ENCODE results near the gene PITPNM3. TPM values are rescaled to one million over a fixed set of nuclear protein-coding genes. Genes with fewer than 3 reads are reported as not detected.

The PITPNM3 gene
- total RNA-seq, 5 donors from 2014 or later (not counting 1 experiment from before 2014, with no cell fraction given) = 0.20 to 0.98 (median 0.61) TPM

DNA sequence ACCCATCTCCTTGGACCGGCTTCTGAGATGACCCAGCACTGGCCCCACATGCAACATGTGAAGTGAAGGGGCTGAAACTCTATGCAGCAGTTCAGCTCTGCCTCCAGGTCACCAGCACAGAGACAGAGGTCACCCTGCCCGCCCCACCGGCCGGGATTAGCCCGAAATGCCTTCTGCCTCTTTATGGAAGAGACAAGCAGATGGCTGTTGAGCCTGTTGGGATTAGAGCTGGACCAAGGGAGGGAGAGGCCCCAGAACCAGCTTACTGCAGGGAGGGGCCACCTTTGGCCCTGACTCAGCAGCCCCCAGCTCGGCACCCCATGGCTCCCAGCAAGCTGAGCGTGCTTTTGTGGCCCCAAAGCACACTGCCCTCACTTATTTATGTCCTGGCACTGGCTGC, 127.1 kb downstream of the PITPNM3 start:
- H3K9me3 ChIP-seq = no peaks in the 10 kb centered on the region
- WGBS (ENCODE audit: insufficient coverage) = 95% methylated on average over 7 of the region's 7 CpGs
- DNase-seq = no peak
- Mint-ChIP-seq H3K27ac (no peak overlapping the region), H3K4me3 (no peak overlapping the region), H3K4me1 (peaks cover 16 to 18% (median 17%) of the 10 kb centered on the region in 3 donors), H3K27me3 (no peaks in the 10 kb centered on the region), H3K9me3 (peaks cover 4 to 12% (median 11%) of the 10 kb centered on the region in 3 donors), H3K36me3 (peaks cover 3% of the 10 kb centered on the region)
- ChIA-PET CTCF (interaction anchor here in 1 of 2 donors (0.5 kb wide), 1 partner anchor 839 kb away, joined by 3 read pairs; no protein-coding TSS in a partner anchor), POLR2A (no interaction called here)
- no peak overlapping the region for H3K4me3 ChIP-seq (ENCODE audit: control insufficient read depth in 1 of 2, extremely low read depth in 1 of 2, low read length in 1 of 2)
- peaks cover 7 to 25% of the 10 kb centered on the region in 2 experiments for H3K4me1 ChIP-seq (ENCODE audit: control insufficient read depth in 1 of 2, extremely low read depth in 1 of 2, insufficient read depth in 2 of 2, low read length in 2 of 2)
- ATAC-seq (replicated peaks in 1 of 4) = no peak
- H3K27me3 ChIP-seq (replicated peaks in 1 of 2; ENCODE audit: control insufficient read depth in 2 of 2, extremely low read depth in 1 of 2, insufficient read depth in 2 of 2, low read length in 1 of 2) = peaks cover 2 to 17% of the 10 kb centered on the region in 2 experiments
- no peaks in the 10 kb centered on the region for H3K36me3 ChIP-seq (ENCODE audit: control insufficient read depth in 2 of 2, extremely low read depth in 1 of 2, insufficient read depth in 1 of 2, low read length in 1 of 2)
- H3K27ac ChIP-seq (ENCODE audit: low read length) = no peak overlapping the region

DNA sequence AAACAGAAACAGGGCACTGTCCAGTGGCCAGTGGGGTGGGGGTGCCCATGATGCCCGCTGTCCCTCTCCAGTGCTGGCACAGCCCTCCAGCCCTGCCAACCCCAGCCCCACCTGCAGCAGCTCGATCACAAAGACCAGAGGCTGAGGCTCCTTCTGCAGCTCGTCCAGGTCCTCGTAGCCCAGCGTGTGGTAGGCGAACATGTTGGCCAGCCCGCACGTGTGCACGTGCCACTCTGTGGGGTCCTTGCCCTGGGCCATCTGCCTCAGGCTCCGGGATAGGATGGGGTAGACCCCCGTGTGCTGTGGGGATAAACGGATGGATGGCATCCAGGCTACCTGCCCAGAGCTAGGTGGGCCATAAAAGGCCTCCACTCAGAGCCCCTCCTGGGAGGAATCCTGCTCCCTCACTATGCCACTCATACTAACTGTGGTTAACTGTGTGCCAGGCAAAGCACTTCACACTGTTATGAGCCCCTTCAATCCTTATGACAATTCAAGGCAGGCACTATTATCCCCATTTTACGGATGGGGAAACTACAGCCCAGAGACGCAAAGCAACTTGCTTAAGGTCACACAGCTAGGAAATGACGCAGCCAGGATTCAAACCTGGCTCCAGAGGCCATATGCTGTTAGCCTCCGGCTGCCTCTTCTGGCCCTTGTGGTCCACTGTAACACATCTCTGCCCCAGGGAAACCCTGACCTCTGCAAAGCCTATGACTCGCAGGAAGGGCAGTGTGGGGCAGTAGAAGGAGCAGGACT, 128.0 kb downstream of the PITPNM3 start:
- CTCF ChIA-PET = interaction anchor here in 1 of 2 donors (0.7 kb wide), 1 partner anchor 1392 kb away, joined by 4 read pairs; no protein-coding TSS in a partner anchor
- no peak for DNase-seq
- 89% methylated on average over 16 of the region's 17 CpGs for WGBS (ENCODE audit: insufficient coverage)

DNA sequence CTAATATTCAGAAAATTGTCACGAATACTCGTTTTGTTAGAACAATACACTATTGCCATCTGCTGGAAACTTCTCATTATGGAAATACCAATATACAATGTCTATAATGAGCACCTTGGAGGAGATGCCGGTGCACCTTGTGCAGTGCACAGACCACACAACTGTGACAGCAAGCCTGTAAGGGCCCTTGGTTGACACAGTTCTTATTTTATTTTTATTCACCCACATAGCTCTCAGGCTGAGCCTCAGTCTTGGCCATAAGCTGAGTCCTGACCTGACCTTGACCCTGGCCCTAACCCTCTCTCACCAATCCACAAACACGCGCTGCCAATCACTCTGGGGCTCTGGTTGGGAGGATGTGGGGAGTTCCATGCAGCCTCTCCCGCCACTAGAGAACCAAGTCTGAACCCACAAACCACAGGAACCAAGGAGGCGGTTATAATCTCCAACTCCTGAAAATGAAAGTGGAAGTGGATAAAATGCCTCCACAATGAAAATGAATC, 129.0 kb downstream of the PITPNM3 start:
- peaks cover 7 to 25% of the 10 kb centered on the region in 2 experiments for H3K4me1 ChIP-seq (ENCODE audit: control insufficient read depth in 1 of 2, extremely low read depth in 1 of 2, insufficient read depth in 2 of 2, low read length in 2 of 2)
- H3K4me3 ChIP-seq (ENCODE audit: control insufficient read depth in 1 of 2, extremely low read depth in 1 of 2, low read length in 1 of 2) = no peak overlapping the region
- DNase-seq (peak in 24 of 35 experiments; percentile 7 to 63 (median 24)), ATAC-seq (replicated peaks in 1 of 4) (peak; percentile 50 to 93 (median 71))
- H3K36me3 ChIP-seq (ENCODE audit: control insufficient read depth in 2 of 2, extremely low read depth in 1 of 2, insufficient read depth in 1 of 2, low read length in 1 of 2) = no peaks in the 10 kb centered on the region
- peaks cover 3% of the 10 kb centered on the region for H3K36me3 Mint-ChIP-seq
- no peak overlapping the region for H3K27ac ChIP-seq (ENCODE audit: low read length)
- ChIA-PET POLR2A (no interaction called here), CTCF (interaction anchor here in 1 of 2 donors (0.6 to 0.7 kb wide), 2 partner anchors 838 to 1391 kb away, joined by 3 to 4 read pairs; no protein-coding TSS in a partner anchor)
- peaks cover 16 to 18% (median 17%) of the 10 kb centered on the region in 3 donors for H3K4me1 Mint-ChIP-seq
- peaks cover 4 to 12% (median 11%) of the 10 kb centered on the region in 3 donors for H3K9me3 Mint-ChIP-seq
- peaks cover 0 to 4% of the 10 kb centered on the region in 2 donors for H3K27me3 Mint-ChIP-seq
- peaks cover 2 to 30% of the 10 kb centered on the region in 2 experiments for H3K27me3 ChIP-seq (replicated peaks in 1 of 2; ENCODE audit: control insufficient read depth in 2 of 2, extremely low read depth in 1 of 2, insufficient read depth in 2 of 2, low read length in 1 of 2)
- H3K27ac Mint-ChIP-seq = peak overlapping the region; percentile 66 to 71
- WGBS (ENCODE audit: insufficient coverage) = 43% methylated on average over 2 of the region's 7 CpGs
- no peaks in the 10 kb centered on the region for H3K9me3 ChIP-seq
- H3K4me3 Mint-ChIP-seq = peak overlapping the region in 2 of 3 donors; percentile 21 to 58

More for the DNA sequence above, 128.0 kb downstream of the PITPNM3 start:
- Mint-ChIP-seq H3K36me3 (peaks cover 3% of the 10 kb centered on the region), H3K27me3 (no peaks in the 10 kb centered on the region), H3K9me3 (peaks cover 4 to 12% (median 11%) of the 10 kb centered on the region in 3 donors), H3K4me1 (peaks cover 16 to 18% (median 17%) of the 10 kb centered on the region in 3 donors), H3K27ac (no peak overlapping the region), H3K4me3 (peak overlapping the region in 2 of 3 donors; percentile 6 to 58)
- Histone ChIP-seq H3K27ac (ENCODE audit: low read length) (no peak overlapping the region), H3K36me3 (ENCODE audit: control insufficient read depth in 2 of 2, extremely low read depth in 1 of 2, insufficient read depth in 1 of 2, low read length in 1 of 2) (no peaks in the 10 kb centered on the region), H3K4me1 (ENCODE audit: control insufficient read depth in 1 of 2, extremely low read depth in 1 of 2, insufficient read depth in 2 of 2, low read length in 2 of 2) (peaks cover 7 to 25% of the 10 kb centered on the region in 2 experiments), H3K4me3 (ENCODE audit: control insufficient read depth in 1 of 2, extremely low read depth in 1 of 2, low read length in 1 of 2) (no peak overlapping the region), H3K9me3 (no peaks in the 10 kb centered on the region), H3K27me3 (replicated peaks in 1 of 2; ENCODE audit: control insufficient read depth in 2 of 2, extremely low read depth in 1 of 2, insufficient read depth in 2 of 2, low read length in 1 of 2) (peaks cover 2 to 23% of the 10 kb centered on the region in 2 experiments)
- ATAC-seq (replicated peaks in 1 of 4) = no peak
- POLR2A ChIA-PET = no interaction called here

DNA sequence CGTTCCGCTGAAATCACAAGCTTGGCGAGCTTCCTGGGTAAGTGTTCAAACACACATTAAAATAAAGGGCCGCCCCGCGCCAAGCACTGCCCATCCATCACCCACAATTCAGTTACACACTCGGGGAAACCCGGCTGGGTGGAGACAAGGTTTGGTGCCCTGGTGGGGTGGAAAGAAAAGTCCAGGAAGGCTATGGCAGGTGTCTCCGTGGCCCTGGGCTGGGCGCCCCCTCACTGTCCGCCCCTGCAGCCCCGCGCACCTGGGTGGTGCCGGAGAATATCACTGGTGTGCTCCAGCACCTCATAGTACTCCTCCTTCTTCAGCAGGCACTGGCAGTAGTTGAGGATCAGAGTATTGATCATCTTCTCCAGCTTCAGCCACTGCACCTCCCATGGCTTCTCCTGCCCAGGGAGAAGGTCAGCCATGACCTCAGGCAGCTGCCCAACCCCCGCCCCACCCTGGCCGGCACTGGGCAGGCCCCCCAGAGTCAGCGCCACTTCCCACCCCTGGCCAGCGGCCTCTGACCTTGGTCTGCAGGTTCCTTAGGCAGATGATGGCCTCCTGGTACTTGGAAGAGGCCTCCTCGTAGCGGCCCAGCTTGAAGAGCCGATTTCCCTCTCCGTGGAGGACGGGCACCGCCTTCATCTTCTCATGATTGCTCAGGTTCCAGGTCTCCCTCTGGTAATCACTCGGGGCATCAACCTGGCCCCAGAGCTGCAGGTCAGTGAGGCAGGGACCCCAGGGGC, 129.8 kb downstream of the PITPNM3 start:
- Mint-ChIP-seq H3K36me3 (peaks cover 3% of the 10 kb centered on the region), H3K9me3 (peaks cover 4 to 11% (median 9%) of the 10 kb centered on the region in 3 donors), H3K27me3 (peaks cover 4 to 6% of the 10 kb centered on the region in 2 donors), H3K4me3 (no peak overlapping the region), H3K27ac (no peak overlapping the region), H3K4me1 (peaks cover 16 to 21% (median 17%) of the 10 kb centered on the region in 3 donors)
- ChIA-PET POLR2A (no interaction called here), CTCF (interaction anchor here in 1 of 2 donors (1.1 kb wide), 1 partner anchor 12 kb away, joined by 3 read pairs; no protein-coding TSS in a partner anchor)
- Histone ChIP-seq H3K4me3 (ENCODE audit: control insufficient read depth in 1 of 2, extremely low read depth in 1 of 2, low read length in 1 of 2) (no peak overlapping the region), H3K9me3 (no peaks in the 10 kb centered on the region), H3K27me3 (replicated peaks in 1 of 2; ENCODE audit: control insufficient read depth in 2 of 2, extremely low read depth in 1 of 2, insufficient read depth in 2 of 2, low read length in 1 of 2) (peaks cover 2 to 38% of the 10 kb centered on the region in 2 experiments), H3K27ac (ENCODE audit: low read length) (no peak overlapping the region), H3K4me1 (ENCODE audit: control insufficient read depth in 1 of 2, extremely low read depth in 1 of 2, insufficient read depth in 2 of 2, low read length in 2 of 2) (peaks cover 7 to 31% of the 10 kb centered on the region in 2 experiments), H3K36me3 (ENCODE audit: control insufficient read depth in 2 of 2, extremely low read depth in 1 of 2, insufficient read depth in 1 of 2, low read length in 1 of 2) (no peaks in the 10 kb centered on the region)
- DNase-seq = no peak
- ATAC-seq (replicated peaks in 1 of 4) = no peak
- WGBS (ENCODE audit: insufficient coverage) = 95% methylated on average over 10 of the region's 25 CpGs

DNA sequence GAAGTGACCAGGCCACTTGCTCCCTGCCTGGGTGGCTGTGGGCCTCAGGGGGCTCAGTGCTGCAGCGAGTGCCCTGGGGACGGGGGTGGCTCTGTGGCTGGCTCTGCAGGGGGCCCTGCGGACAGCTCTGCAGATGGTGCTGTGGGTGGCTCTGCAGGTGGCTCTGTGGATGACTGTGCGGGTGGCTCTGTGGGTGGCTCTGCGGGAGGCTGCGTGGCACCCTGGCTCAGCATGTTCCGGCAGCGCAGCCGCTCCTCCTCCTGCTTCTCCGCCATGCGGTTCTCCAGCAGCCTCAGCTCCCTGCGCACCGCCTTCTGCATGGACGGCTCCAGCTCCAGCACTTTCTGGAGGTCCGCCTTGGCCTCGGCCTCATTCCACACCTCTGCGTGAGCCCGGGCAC, 130.9 kb downstream of the PITPNM3 start:
- Mint-ChIP-seq H3K4me1 (peaks cover 16 to 21% (median 17%) of the 10 kb centered on the region in 3 donors), H3K36me3 (no peaks in the 10 kb centered on the region), H3K27ac (no peak overlapping the region), H3K27me3 (peaks cover 6 to 13% of the 10 kb centered on the region in 2 donors), H3K4me3 (no peak overlapping the region), H3K9me3 (peaks cover 3 to 4% (median 4%) of the 10 kb centered on the region in 3 donors)
- H3K27ac ChIP-seq (ENCODE audit: low read length) = no peak overlapping the region
- POLR2A ChIA-PET = interaction anchor here in 1 of 2 donors (0.7 kb wide), 1 partner anchor 88 kb away, joined by 6 read pairs; no protein-coding TSS in a partner anchor
- CTCF ChIA-PET = interaction anchor here in 1 of 2 donors (1.1 kb wide), 1 partner anchor 13 kb away, joined by 3 read pairs; no protein-coding TSS in a partner anchor
- no peak for DNase-seq
- no peaks in the 10 kb centered on the region for H3K36me3 ChIP-seq (ENCODE audit: control insufficient read depth in 2 of 2, extremely low read depth in 1 of 2, insufficient read depth in 1 of 2, low read length in 1 of 2)
- H3K4me3 ChIP-seq (ENCODE audit: control insufficient read depth in 1 of 2, extremely low read depth in 1 of 2, low read length in 1 of 2) = no peak overlapping the region
- H3K4me1 ChIP-seq (ENCODE audit: control insufficient read depth in 1 of 2, extremely low read depth in 1 of 2, insufficient read depth in 2 of 2, low read length in 2 of 2) = peaks cover 7 to 31% of the 10 kb centered on the region in 2 experiments
- 92% methylated on average over 12 of the region's 18 CpGs for WGBS (ENCODE audit: insufficient coverage)
- peaks cover 0 to 47% of the 10 kb centered on the region in 2 experiments for H3K27me3 ChIP-seq (replicated peaks in 1 of 2; ENCODE audit: control insufficient read depth in 2 of 2, extremely low read depth in 1 of 2, insufficient read depth in 2 of 2, low read length in 1 of 2)
- ATAC-seq (replicated peaks in 1 of 4) = no peak
- no peaks in the 10 kb centered on the region for H3K9me3 ChIP-seq

DNA sequence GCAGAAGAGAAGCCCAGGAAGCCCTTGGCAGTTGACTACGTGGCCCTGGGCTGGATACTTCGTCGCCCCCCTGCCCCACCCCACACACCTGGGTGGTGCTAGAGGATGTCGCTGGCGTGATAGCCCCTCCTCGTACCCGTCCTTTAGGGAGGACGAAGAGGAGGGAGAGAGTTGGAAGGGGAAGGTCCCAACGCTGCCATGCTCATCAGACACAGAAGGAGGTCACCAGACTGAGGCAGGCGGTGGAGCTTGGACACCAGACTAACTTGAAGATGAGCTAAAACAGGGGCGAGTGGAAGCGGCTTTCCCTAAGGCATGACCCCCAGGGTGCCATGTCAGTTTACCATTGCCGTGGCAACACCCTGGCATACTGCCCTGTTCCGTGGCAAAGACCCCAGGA, 132.4 kb downstream of the PITPNM3 start:
- ATAC-seq (replicated peaks in 1 of 4) (no peak), DNase-seq (no peak)
- no peak overlapping the region for H3K27ac Mint-ChIP-seq
- H3K4me1 Mint-ChIP-seq = peaks cover 16 to 24% (median 17%) of the 10 kb centered on the region in 3 donors
- H3K9me3 Mint-ChIP-seq = no peaks in the 10 kb centered on the region
- Histone ChIP-seq H3K4me1 (ENCODE audit: control insufficient read depth in 1 of 2, extremely low read depth in 1 of 2, insufficient read depth in 2 of 2, low read length in 2 of 2) (peaks cover 7 to 31% of the 10 kb centered on the region in 2 experiments), H3K9me3 (no peaks in the 10 kb centered on the region), H3K27me3 (replicated peaks in 1 of 2; ENCODE audit: control insufficient read depth in 2 of 2, extremely low read depth in 1 of 2, insufficient read depth in 2 of 2, low read length in 1 of 2) (peaks cover 0 to 53% of the 10 kb centered on the region in 2 experiments), H3K36me3 (ENCODE audit: control insufficient read depth in 2 of 2, extremely low read depth in 1 of 2, insufficient read depth in 1 of 2, low read length in 1 of 2) (no peaks in the 10 kb centered on the region), H3K27ac (ENCODE audit: low read length) (no peak overlapping the region), H3K4me3 (ENCODE audit: control insufficient read depth in 1 of 2, extremely low read depth in 1 of 2, low read length in 1 of 2) (no peak overlapping the region)
- H3K36me3 Mint-ChIP-seq = no peaks in the 10 kb centered on the region
- peaks cover 8 to 18% of the 10 kb centered on the region in 2 donors for H3K27me3 Mint-ChIP-seq
- POLR2A ChIA-PET = no interaction called here
- no peak overlapping the region for H3K4me3 Mint-ChIP-seq
- 84% methylated on average over 8 of the region's 14 CpGs for WGBS (ENCODE audit: insufficient coverage)
- CTCF ChIA-PET = interaction anchor here in 1 of 2 donors (0.9 kb wide), 1 partner anchor 832 kb away, joined by 3 read pairs; no protein-coding TSS in a partner anchor

Data from T-cell (primary cell).